Measurements from ENCODE around the gene NEURL2. TPM values are rescaled to one million over a fixed set of nuclear protein-coding genes. Genes with fewer than 3 reads are reported as not detected.

Gene NEURL2
- total RNA-seq, 4 donors from 2014 or later = 12.6 to 17.4 (median 16.1) TPM

- no peaks in the 10 kb centered on the region for H3K9me3 ChIP-seq
- DNase-seq = no peak
- H3K36me3 ChIP-seq = peaks cover 28 to 32% of the 10 kb centered on the region in 2 donors
- no peak overlapping the region for H3K4me3 ChIP-seq (replicated peaks in 1 of 3)
- H3K4me1 ChIP-seq = peaks cover 15 to 26% of the 10 kb centered on the region in 2 donors
- intact Hi-C loops (cut with DNase I) = no loop called here
- no peaks in the 10 kb centered on the region for H3K27me3 ChIP-seq
- TF ChIP-seq POLR2A (IDR thresholded peaks at IDR 0.05) (no peak), CTCF (IDR thresholded peaks at IDR 0.05) (no peak)
- no peak overlapping the region for H3K27ac ChIP-seq
- WGBS, 2 donors = 95% methylated on average over 15 to 17 of the region's 25 CpGs
Measured at GRCh38 chr20:45840700-45841198, 50.3 kb downstream of the NEURL2 start.

Other genes with a start within 250 kb of the NEURL2 start
- not detected for gene WFDC11, start 221.0 kb downstream of the NEURL2 start, total RNA-seq
- not detected for gene WFDC13, start 189.2 kb downstream of the NEURL2 start, total RNA-seq
- not detected for gene WFDC10B, start 186.2 kb downstream of the NEURL2 start, total RNA-seq
- not detected for gene SPINT4, start 168.9 kb downstream of the NEURL2 start, total RNA-seq
- under 1 TPM in 1 of 4 donors, not detected in 3; 0.94 TPM for gene WFDC3, start 99.3 kb downstream of the NEURL2 start, total RNA-seq
- gene DNTTIP1, start 99.3 kb downstream of the NEURL2 start, total RNA-seq = 10 to 100 TPM; 22.1 to 26.4 (median 24.9) TPM
- 1 to 10 TPM in 2 of 4 donors, under 1 TPM in 1, not detected in 1; 0.45 to 5.8 (median 2.6) TPM for gene UBE2C, start 78.6 kb downstream of the NEURL2 start, total RNA-seq
- 1 to 10 TPM in 1 of 4 donors, not detected in 3; 1.4 TPM for gene TNNC2, start 63.9 kb downstream of the NEURL2 start, total RNA-seq
- 10 to 100 TPM; 41.5 to 54.9 (median 48.8) TPM for gene SNX21, start 57.4 kb downstream of the NEURL2 start, total RNA-seq
- 10 to 100 TPM; 36.3 to 73.8 (median 50.6) TPM for gene ACOT8, start 33.8 kb downstream of the NEURL2 start, total RNA-seq
- 1 to 10 TPM; 2.2 to 4.5 (median 3.9) TPM for gene ZSWIM3, start 33.6 kb downstream of the NEURL2 start, total RNA-seq
- 10 to 100 TPM in 2 of 4 donors, 1 to 10 TPM in 2; 7.7 to 14.6 (median 10.9) TPM for gene ZSWIM1, start 10.0 kb downstream of the NEURL2 start, total RNA-seq
- gene SPATA25, start 3.6 kb downstream of the NEURL2 start, total RNA-seq = 1 to 10 TPM in 3 of 4 donors, not detected in 1; 3.0 to 8.8 (median 5.0) TPM
- gene CTSA, start 127 bp upstream of the NEURL2 start, total RNA-seq = 100 to 1,000 TPM in 1 of 4 donors, 10 to 100 TPM in 3; 42.7 to 103 (median 51.3) TPM
- gene PLTP, start 20.9 kb upstream of the NEURL2 start, total RNA-seq = 100 to 1,000 TPM in 1 of 4 donors, 10 to 100 TPM in 3; 22.7 to 260 (median 70.1) TPM
- 10 to 100 TPM; 28.1 to 63.6 (median 49.1) TPM for gene PCIF1, start 43.5 kb upstream of the NEURL2 start, total RNA-seq
- 10 to 100 TPM; 18.1 to 31.6 (median 25.6) TPM for gene ZNF335, start 81.0 kb upstream of the NEURL2 start, total RNA-seq
- 1 to 10 TPM in 2 of 4 donors, under 1 TPM in 2; 0.33 to 1.4 (median 1.1) TPM for gene MMP9, start 117.7 kb upstream of the NEURL2 start, total RNA-seq
- gene SLC12A5, start 138.0 kb upstream of the NEURL2 start, total RNA-seq = 1 to 10 TPM in 1 of 4 donors, not detected in 3; 1.6 TPM
- 10 to 100 TPM; 31.4 to 46.1 (median 37.4) TPM for gene NCOA5, start 198.8 kb upstream of the NEURL2 start, total RNA-seq
- gene CD40, start 227.1 kb upstream of the NEURL2 start, total RNA-seq = 10 to 100 TPM; 13.0 to 15.9 (median 15.0) TPM